ENCODE results near the gene CARMIL3.

The CARMIL3 gene

DNA sequence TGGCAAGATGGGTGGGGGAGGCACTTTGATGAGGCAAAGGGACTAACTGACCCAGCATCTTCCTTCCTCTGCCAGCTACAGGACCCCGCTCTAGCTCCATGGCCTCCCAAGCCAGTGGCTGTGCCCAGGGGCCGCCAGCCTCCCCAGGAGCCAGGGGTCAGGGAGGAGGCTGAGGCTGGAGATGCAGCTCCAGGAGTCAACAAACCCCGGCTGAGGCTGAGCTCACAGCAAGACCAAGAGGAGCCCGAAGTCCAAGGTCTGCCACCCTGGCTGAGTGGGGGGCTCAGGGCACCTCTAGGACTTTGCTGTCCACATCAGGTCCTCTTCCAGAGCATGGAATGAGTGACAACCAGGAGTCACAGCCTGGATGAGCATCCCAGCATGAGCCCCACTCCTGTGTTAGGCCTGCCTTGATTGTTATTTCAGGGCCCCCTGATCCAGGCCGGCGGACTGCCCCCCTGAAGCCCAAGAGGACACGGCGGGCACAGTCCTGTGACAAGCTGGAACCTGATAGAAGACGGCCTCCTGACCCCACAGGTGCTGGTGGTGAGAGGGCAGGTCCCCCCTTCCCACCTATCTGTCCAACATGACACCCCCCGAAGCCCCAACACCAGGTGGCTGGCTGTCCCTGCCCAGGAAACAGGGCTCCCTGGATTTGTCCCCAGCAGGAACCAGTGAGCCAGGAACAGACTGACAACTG is 17.1 kb downstream of the CARMIL3 start:
- TF ChIP-seq, protein P1, sequence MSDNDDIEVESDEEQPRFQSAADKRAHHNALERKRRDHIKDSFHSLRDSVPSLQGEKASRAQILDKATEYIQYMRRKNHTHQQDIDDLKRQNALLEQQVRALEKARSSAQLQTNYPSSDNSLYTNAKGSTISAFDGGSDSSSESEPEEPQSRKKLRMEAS (IDR thresholded peaks at IDR 0.05; ENCODE audit: low read depth, low read length) = no peak
- TF ChIP-seq MYC (IDR thresholded peaks at IDR 0.05; ENCODE audit: low read depth, low read length) = no peak
- no peak for TF ChIP-seq POLR2A (IDR thresholded peaks at IDR 0.05; ENCODE audit: extremely low read depth, insufficient read length)
- DNase-seq (ENCODE audit: low read depth) = no peak
- no peak overlapping the region for H3K4me3 ChIP-seq (ENCODE audit: low read depth, low read length)

DNA sequence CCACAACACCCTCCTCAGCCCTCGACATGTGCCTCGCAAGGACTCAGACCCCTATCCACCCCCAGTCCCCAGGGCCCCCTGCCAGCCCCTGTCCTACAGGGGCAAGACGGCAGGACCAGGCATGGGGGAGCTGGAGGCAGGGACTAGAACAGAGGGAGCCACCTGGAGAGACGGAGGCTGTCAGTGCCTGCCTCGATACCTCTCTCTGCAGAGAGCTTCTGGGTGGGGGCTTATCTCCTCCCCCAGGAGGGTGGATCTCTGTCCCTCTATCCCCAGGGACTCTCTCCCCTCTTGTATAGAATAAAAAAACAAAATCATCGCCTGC is 17.6 kb downstream of the CARMIL3 start:
- DNase-seq (ENCODE audit: low read depth) = no peak

DNA sequence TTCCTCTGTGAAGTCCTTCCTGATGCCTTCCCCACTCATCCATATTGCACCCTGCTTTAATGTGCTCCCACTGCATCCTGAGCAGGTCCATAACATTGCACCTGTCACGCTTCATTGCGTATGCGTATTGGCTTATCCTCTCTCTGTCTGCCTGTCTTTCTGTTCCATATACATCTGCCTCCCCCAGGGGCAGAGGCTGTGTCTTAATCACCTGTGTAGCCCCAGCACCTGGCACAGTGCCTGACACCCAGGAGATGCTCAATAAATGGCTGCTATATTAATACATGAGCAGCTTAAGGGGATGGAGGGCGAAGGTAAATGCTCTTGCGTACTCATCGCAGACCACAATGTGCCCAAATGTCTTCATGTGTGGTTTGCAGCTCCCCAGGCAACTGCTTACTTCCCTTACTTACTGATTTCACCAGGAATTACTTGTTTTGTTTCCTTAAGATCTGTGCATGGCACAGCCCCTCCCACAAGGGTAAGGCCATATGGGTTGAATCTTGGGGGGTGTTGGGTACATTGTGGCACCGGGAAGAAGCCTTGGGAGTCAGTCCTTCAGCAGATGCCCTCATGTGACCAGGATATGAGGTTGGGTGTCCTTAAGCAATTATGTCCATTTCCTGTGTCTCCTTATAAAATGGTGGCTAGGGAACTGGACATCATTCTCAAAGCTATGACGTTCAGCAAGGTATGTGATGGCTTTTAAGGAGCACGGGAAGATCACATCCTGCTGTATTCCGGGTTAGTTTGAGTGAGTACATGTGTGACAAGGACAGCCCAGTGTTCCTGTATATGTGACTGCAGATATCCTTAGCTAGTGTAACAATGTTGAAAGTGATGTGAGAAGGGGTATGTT is 18.7 kb downstream of the CARMIL3 start:
- H3K4me3 ChIP-seq (ENCODE audit: low read depth, low read length) = no peak overlapping the region
- TF ChIP-seq, protein P1 (IDR thresholded peaks at IDR 0.05; ENCODE audit: low read depth, low read length) = no peak
- TF ChIP-seq, protein P2, sequence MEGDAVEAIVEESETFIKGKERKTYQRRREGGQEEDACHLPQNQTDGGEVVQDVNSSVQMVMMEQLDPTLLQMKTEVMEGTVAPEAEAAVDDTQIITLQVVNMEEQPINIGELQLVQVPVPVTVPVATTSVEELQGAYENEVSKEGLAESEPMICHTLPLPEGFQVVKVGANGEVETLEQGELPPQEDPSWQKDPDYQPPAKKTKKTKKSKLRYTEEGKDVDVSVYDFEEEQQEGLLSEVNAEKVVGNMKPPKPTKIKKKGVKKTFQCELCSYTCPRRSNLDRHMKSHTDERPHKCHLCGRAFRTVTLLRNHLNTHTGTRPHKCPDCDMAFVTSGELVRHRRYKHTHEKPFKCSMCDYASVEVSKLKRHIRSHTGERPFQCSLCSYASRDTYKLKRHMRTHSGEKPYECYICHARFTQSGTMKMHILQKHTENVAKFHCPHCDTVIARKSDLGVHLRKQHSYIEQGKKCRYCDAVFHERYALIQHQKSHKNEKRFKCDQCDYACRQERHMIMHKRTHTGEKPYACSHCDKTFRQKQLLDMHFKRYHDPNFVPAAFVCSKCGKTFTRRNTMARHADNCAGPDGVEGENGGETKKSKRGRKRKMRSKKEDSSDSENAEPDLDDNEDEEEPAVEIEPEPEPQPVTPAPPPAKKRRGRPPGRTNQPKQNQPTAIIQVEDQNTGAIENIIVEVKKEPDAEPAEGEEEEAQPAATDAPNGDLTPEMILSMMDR (IDR thresholded peaks at IDR 0.05; ENCODE audit: low read depth, low read length) = no peak
- peak; percentile 28 for DNase-seq (ENCODE audit: low read depth)

More for the DNA sequence above, 17.6 kb downstream of the CARMIL3 start:
- no peak overlapping the region for H3K4me3 ChIP-seq (ENCODE audit: low read depth, low read length)
- no peak for TF ChIP-seq MYC (IDR thresholded peaks at IDR 0.05; ENCODE audit: low read depth, low read length)

DNA sequence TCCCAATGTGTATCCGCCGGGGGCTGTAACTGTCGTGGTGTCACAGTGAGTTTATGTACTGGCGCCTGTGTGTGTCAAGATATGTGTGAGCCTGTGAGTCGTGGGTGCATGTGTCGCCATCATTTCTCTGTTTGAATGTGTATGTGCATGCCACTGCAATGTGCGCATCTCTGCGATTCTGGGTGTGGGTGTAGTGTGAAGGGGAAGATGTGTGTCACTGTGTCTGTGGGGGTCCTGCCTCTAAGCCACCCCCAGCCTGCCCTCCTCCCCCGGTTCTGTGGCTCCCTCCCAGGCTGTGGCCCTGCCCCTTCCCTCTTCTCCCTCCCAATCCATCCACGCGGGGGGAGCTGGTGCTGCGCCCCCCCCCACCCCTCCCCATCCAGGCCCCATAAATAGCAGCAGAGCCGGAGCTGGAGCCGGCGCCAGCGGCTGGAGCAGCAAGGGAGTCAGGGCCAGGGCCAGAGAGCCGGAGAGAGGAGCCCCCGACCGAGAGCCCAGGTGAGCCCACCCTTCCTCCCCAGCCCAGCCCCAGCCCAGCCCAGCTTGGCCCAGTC is 19.4 kb downstream of the CARMIL3 start, which contains the start of gene CPNE6:
Gene CPNE6 (plus strand): TSS at position 419 of the 554 bp plus-strand sequence. CDS start 1,375 bp downstream, outside the sequence.
- no peak within 1 kb of the TSS for H3K4me3 ChIP-seq (ENCODE audit: low read depth, low read length)
- no peak for TF ChIP-seq POLR2A (IDR thresholded peaks at IDR 0.05; ENCODE audit: extremely low read depth, insufficient read length)
- TF ChIP-seq, protein P1 (IDR thresholded peaks at IDR 0.05; ENCODE audit: low read depth, low read length) = no peak
- no peak for TF ChIP-seq MYC (IDR thresholded peaks at IDR 0.05; ENCODE audit: low read depth, low read length)
- TF ChIP-seq, protein P2 (IDR thresholded peaks at IDR 0.05; ENCODE audit: low read depth, low read length) = no peak
- DNase-seq (ENCODE audit: low read depth) = peak; percentile 32

DNA sequence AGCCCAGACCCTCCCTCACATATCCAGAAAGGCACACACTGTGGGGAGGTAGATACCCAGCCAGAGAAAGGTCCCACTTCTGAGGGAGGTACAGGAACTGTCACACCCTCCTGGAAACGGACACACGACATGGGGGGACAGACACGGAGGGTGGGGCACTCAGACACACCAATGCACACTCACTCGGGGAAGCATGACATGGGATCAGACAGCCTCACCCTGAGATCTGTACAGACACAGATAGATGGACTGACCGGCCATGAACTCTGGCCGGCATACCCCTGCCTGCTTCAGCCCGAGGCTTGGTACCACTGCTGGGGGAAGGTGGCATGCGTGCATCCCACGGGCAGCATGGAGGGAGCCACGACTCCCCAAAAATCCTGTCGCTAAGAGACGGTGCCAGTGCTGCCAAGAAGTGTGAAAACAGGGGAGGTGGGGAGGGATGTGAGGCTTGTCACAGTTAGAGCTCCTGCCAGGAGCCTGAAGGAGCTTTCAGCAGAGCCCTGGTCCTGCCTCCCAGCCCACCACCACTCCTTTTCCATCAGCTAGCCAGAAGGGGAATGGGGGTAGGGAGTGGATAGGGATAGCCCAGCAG is 20.1 kb downstream of the CARMIL3 start:
- TF ChIP-seq, protein P2 (IDR thresholded peaks at IDR 0.05; ENCODE audit: low read depth, low read length) = no peak
- TF ChIP-seq, protein P1 (IDR thresholded peaks at IDR 0.05; ENCODE audit: low read depth, low read length) = no peak
- TF ChIP-seq POLR2A (IDR thresholded peaks at IDR 0.05; ENCODE audit: extremely low read depth, insufficient read length) (no peak), MYC (IDR thresholded peaks at IDR 0.05; ENCODE audit: low read depth, low read length) (no peak)
- DNase-seq (ENCODE audit: low read depth) = no peak

DNA sequence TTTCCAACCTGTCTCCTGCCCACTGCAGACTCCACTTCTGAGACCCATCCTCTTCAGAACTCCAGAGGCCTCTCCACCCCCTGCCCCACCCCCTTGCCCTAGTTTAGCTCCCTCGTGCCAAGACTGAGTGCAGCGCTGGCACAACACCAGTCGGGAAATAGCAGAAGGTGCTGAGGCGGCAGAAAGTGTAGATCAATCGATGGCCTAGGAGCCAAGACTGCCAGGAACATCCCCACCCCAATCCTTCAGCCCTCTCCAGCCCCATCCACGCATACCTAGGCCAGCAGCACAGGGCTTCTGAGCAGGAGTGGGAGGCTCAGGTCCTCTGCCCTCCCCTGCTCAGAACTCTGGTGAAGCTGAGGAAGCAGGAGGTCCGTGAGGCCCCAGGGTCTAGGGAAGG is 20.6 kb downstream of the CARMIL3 start:
- no peak for DNase-seq (ENCODE audit: low read depth)
- no peak overlapping the region for H3K4me3 ChIP-seq (ENCODE audit: low read depth, low read length)
- TF ChIP-seq, protein P1 (IDR thresholded peaks at IDR 0.05; ENCODE audit: low read depth, low read length) = no peak
- TF ChIP-seq MYC (IDR thresholded peaks at IDR 0.05; ENCODE audit: low read depth, low read length) = no peak
- TF ChIP-seq, protein P2 (IDR thresholded peaks at IDR 0.05; ENCODE audit: low read depth, low read length) = no peak
- TF ChIP-seq POLR2A (IDR thresholded peaks at IDR 0.05; ENCODE audit: extremely low read depth, insufficient read length) = no peak

More for the DNA sequence above, 20.1 kb downstream of the CARMIL3 start:
- H3K4me3 ChIP-seq (ENCODE audit: low read depth, low read length) = no peak overlapping the region

All from NB4 (cell line).